Cardiac septum (tissue), 1 donor: ENCODE data around the gene EIF1AD. TPM values are rescaled to one million over a fixed set of nuclear protein-coding genes. Genes with fewer than 3 reads are reported as not detected.
"Not testable (repeated sequence)": the region's sequence is repeated elsewhere in the genome, so short reads cannot be mapped to it uniquely, and the experiment has no call there.

Experiments used
- DNase-seq: peaks from one replicate; pipeline ENCODE4 v3.0.0-alpha.2; 2020; ENCODE audit warnings: low spot score
- intact Hi-C: fragments of 100-400 bp; cut with DNase I; formaldehyde crosslinking; loops from one replicate; pipeline ENCODE4 v1.14.0; 2022
- total RNA-seq: library from RNA; stranded (reverse); fragmentation: NEBNext Ultra II Directional; extraction: Animal tissue kit (Norgen Biotek cat#: 25700); gene quantifications from one replicate; pipeline ENCODE4 v1.2.1, GENCODE V29; 2021
- donor health status: DM: no; HTN: no; CAD: no.

The EIF1AD gene
- total RNA-seq, 1 donor from 2014 or later, result 18.1 TPM

DNA sequence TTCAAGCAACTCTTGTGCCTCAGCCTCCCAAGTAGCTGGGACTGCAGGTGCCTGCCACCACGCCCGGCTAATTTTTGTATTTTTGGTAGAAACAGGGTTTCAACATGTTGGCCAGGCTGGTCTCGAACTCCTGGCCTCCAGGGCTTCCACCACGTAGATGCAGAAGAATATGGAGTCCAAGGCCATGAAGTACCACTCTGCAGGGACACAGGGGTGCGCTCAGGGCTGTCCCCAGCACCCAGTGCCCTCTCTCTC, 21.2 kb upstream of the EIF1AD start:
- not testable (repeated sequence) for DNase-seq
- intact Hi-C loops, result loop anchor here (2.0 kb wide), 1 partner anchor 34 kb away; no protein-coding TSS in a partner anchor

GRCh38 chr11:66022401-66023185, 20.6 kb upstream of the EIF1AD start:
- intact Hi-C loops, result loop anchor here (2.0 kb wide), 1 partner anchor 34 kb away; no protein-coding TSS in a partner anchor
- DNase-seq, result peak; percentile 87

GRCh38 chr11:66020618-66021357, 18.8 kb upstream of the EIF1AD start:
- intact Hi-C loops, result no loop called here
- DNase-seq, result peak; percentile 82

DNA sequence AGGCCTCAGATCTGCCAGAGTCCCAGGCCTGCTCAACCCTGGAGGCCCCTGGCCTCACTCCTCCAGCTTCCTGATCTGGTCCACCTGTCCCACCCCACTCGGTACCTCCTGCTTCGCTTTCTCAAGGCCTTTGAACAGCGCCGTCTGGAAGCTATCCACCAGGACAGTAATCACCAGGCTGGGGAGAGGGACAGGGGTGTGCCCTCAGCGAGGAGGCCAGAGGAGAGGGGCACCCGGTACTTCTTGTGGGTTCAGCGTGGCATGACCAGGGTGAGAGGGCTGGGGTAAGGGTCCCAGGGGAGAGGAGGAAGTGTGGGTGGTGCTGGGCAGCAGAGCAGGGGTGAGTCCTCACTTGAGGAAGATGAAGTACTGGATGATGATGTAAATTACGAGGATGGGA, 18.3 kb upstream of the EIF1AD start:
- intact Hi-C loops, result no loop called here
- DNase-seq, result no peak

DNA sequence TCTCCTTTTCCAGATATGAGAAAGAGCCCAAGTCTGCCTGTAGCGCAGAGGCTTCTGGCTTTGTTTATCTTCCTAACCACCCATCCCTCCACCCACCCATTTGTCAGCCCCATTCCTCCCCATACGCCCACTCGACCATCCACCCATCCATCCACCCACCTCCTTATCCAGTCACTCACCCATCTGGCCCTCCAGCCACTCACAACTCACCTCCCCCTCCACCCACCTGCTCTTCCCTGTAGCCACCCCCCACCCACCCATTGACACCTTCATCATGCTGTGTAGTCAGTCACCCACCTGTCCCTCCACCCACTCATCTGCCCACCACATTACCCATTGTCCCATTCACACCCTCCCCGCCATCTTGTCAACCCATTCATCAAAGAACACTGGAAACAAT, 15.4 kb upstream of the EIF1AD start:
- intact Hi-C loops, result no loop called here
- no peak for DNase-seq

DNA sequence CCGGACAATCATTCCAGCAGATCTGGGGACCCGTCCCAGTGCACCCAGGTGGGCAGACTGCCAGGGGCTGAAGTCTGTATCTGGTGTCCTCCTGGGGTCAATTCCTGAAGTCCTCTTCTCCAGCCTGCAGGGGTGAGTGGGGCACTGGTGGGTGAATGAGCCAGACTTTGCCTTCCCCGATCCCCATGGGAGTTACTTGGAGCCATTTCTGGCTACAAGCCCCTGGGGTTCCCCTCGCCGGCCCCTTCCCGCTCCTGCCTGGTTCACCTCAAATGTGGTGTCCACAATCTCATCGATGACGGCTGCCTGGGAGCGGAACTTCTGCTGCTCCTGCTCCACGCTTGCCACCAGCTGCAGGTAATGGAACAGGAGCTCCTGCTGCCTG, 14.8 kb upstream of the EIF1AD start:
- DNase-seq, result no peak
- intact Hi-C loops, result no loop called here

DNA sequence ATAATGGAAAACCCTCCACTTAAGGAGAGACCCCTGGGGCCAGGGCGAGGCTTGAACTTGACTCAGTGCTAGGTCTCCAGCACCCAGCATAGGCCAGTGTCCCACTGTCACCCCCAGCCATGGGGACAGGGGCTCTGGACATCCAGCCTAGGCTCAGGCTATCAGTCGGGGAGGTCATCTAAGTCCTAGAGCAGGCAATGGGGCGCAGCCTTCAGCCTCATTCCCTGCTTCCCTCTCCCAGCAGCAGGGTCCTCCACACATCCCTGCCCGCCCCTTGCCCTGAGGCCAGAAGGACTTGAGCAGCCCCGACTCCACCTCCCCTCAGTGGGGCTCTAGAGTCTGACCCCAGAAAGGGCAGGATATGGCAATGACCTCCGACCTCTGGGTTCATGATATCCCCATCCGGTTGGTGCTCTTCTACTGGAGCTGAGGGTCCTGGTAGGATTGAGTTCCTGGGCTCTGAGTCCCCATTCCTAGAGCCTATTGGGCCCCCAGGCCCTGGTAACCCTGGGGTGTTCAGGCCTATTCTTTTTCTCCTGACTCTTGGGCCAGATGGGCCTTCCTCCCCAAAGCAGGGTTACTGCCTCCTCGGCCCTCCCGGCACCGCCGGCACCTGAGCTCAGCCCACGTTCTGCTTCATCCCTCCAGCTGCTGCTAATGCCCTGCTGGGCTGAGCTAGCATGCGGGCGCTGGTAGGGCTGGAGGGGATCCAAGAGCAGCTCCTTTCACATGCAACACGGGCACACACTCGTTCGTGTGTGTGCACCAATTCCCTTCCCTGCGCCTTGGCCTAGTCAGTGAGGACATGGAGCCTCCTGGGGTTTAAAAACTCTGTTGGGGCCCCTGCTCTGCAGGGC, 14.2 kb upstream of the EIF1AD start:
- DNase-seq, result no peak
- intact Hi-C loops, result no loop called here

DNA sequence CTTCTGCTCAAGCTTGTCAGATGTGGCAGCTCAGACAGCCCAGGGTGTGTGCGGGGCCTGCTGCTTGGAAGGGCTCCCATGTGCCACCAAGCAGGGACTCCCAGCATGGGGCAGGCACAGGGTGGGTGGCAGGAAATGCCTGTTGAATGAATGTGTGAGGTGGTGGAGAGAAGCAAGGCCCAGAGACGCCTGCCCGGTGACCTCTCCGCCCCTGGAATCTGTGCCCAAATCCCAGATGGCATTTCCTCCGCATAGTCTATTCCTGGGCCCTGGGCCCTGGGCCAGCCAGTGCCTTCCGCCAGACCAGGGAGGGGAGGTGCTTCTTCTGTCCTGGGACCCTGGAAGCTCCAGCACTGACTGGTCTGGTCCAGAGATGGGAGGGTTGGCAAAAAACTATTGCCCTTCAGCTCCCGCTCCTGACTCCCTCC, 13.5 kb upstream of the EIF1AD start:
- peak; percentile 86 for DNase-seq
- intact Hi-C loops, result no loop called here

DNA sequence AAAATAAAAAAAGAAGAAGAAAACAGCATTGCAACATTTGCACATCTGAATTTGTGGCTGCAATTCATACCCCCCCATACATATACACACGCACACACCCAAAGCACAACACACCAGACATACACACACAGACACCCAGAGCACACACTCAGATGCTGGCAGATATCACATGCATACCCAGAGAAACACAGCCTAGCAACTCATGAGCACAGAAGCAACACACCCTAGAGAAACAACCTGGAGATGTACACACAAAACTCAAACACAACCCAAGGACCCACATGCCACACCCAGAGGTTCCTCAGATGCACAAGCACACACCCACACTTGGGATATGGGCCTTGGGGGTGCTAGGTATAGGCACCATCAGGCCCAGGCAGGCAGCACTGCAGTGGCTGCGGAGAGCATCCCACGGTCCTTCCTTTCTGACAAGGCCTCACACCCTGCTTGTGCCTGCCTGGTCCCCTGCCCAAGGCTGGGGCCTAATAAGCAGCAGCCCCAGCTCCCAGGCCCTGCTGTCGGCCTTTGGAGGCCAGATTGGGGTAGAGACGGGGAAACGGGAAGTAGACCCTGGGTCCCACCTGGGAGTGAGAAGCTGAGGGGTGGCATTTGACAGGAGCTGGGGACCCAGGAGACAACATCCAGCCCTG, 13.0 kb upstream of the EIF1AD start:
- DNase-seq, result no peak
- intact Hi-C loops, result no loop called here

GRCh38 chr11:66013762-66014100, 11.8 kb upstream of the EIF1AD start:
- no peak for DNase-seq

GRCh38 chr11:66012946-66013761, 11.2 kb upstream of the EIF1AD start:
- no peak for DNase-seq
- intact Hi-C loops, result no loop called here

More at GRCh38 chr11:66013762-66014100, 11.8 kb upstream of the EIF1AD start:
- intact Hi-C loops, result no loop called here

GRCh38 chr11:66012371-66012945, 10.5 kb upstream of the EIF1AD start:
- intact Hi-C loops, result no loop called here
- no peak for DNase-seq

DNA sequence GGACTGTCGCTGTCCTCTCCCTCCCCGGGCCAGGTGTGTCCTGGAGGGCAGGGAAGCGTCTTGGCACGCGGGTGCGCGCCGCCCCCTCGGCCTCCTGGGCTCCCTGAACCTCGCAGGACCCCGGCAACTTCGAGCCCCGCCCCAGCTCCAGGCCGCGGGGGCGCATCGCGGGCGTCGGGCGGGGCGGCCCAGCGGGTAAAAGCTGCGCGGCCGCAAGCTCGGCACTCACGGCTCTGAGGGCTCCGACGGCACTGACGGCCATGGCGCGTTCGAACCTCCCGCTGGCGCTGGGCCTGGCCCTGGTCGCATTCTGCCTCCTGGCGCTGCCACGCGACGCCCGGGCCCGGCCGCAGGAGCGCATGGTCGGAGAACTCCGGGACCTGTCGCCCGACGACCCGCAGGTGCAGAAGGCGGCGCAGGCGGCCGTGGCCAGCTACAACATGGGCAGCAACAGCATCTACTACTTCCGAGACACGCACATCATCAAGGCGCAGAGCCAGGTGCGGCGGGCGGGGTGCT, 9.9 kb upstream of the EIF1AD start, which contains the start of gene CST6:
Gene CST6, plus strand, starts transcription at position 224 of the 519 bp plus-strand sequence. Its CDS starts 37 bp downstream, at position 261.
- intact Hi-C loops, result no loop called here
- no peak for DNase-seq

DNA sequence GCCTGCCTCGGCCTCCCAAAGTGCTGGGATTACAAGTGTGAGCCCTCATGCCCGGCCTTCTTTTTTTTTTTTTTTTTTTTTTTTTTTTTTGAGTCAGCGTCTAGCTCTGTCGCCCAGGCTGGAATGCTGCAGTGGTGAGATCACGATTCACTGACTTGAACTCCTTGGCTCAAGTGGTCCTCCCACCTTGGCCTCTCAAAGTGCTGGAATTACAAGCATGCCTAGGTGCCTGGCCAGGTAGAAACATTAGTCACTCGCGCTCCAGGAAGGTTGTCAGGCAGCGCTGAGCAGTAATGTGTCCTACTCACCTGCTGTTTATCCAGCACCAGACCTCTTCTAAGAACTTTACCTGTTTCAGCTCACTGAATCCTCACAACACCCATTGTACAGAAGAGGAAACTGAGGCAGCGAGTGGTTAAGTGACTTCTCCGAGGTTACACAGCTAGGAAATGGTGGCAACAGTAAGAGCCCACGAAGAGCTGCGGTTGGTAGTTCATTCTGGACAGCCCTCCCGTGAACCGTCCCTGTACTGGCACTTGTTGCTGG, 9.4 kb upstream of the EIF1AD start:
- intact Hi-C loops, result no loop called here
- no peak for DNase-seq

- intact Hi-C loops, DNase-seq: not testable (repeated sequence)
Observed at GRCh38 chr11:66010036-66010435, 8.1 kb upstream of the EIF1AD start.

GRCh38 chr11:66008468-66009101, 6.6 kb upstream of the EIF1AD start:
- DNase-seq, result no peak
- intact Hi-C loops, result no loop called here

DNA sequence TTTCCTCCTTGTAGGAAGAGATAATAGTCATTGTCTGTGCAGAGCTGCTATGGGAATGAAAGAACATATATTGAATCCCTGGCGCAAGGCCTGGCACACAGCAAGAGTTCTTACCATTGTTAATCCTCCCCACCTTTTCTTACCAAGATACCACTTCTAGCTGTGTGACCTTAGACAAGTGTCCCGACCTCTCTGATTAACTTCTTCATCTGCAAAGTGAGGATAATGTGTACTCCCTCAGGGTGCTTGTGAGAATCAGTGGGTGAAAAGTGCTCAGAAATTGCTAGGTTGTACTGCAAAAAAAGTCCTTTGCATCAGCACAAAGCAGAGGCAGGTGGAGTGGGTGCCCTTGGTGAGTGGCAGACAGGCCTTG, 6.1 kb upstream of the EIF1AD start:
- intact Hi-C loops, result no loop called here
- DNase-seq, result no peak

GRCh38 chr11:66007201-66007634, 5.3 kb upstream of the EIF1AD start:
- intact Hi-C loops, result no loop called here

More at GRCh38 chr11:66007201-66007634, 5.3 kb upstream of the EIF1AD start:
- no peak for DNase-seq
